SU-DHL-6 (cell line): ENCODE data around the gene PDIA5.

ENCODE experiments used
- H2AFZ ChIP-seq: fragments of 200-600 bp; sonication (generic); 2 replicates; pipeline ENCODE4 v1.6.1; 2014; ENCODE audit warnings: low read depth, mild to moderate bottlenecking, moderate library complexity, mixed read lengths, antibody characterized with exemption, low read length; ENCODE audit not compliant: severe bottlenecking
- H3F3A ChIP-seq: fragments of 200-600 bp; shearing (Covaris generic); 2 replicates; pipeline ENCODE4 v1.6.0; 2016; ENCODE audit warnings: antibody characterized with exemption, mild to moderate bottlenecking; ENCODE audit not compliant: insufficient read depth
- H3K27ac ChIP-seq: fragments of 200-600 bp; sonication (generic); 2 replicates; pipeline ENCODE4 v1.5.1; 2016; ENCODE audit warnings: low read depth, mild to moderate bottlenecking, low read length, moderate library complexity, mixed read lengths
- H3K27me3 ChIP-seq: fragments of 200-600 bp; sonication (generic), shearing (Covaris generic); 2 replicates; pipeline ENCODE4 v1.6.0; 2014; ENCODE audit warnings: mild to moderate bottlenecking, low read length
- H3K36me3 ChIP-seq: fragments of 200-600 bp; sonication (generic); 2 replicates; pipeline ENCODE4 v1.6.1; 2014; ENCODE audit warnings: mild to moderate bottlenecking, low read length, mixed read lengths
- H3K4me2 ChIP-seq: fragments of 300-600, 200-600 bp; shearing (Covaris generic), sonication (generic); 2 replicates; pipeline ENCODE4 v1.6.0; 2014; ENCODE audit warnings: low read length, low read depth, mild to moderate bottlenecking; ENCODE audit not compliant: poor library complexity, severe bottlenecking
- H3K4me3 ChIP-seq: fragments of 200-600 bp; sonication (generic); 2 replicates; pipeline ENCODE4 v1.5.1; 2014; ENCODE audit warnings: antibody characterized with exemption, low read length, mild to moderate bottlenecking, mixed read lengths; ENCODE audit not compliant: insufficient read depth, poor library complexity, severe bottlenecking
- H3K79me2 ChIP-seq: fragments of 200-600 bp; sonication (generic); 2 replicates; pipeline ENCODE4 v1.6.1; 2014; ENCODE audit warnings: mild to moderate bottlenecking, low read length, moderate library complexity; ENCODE audit not compliant: insufficient read depth
- H3K9ac ChIP-seq: fragments of 200-600 bp; sonication (generic); 2 replicates; pipeline ENCODE4 v1.7.0; 2014; ENCODE audit warnings: mild to moderate bottlenecking, low read length
- H3K9me2 ChIP-seq: fragments of 200-600 bp; sonication (generic); replicated peaks from 2 replicates; pipeline ENCODE4 v1.6.1; 2014; ENCODE audit warnings: low read length; ENCODE audit not compliant: insufficient read depth
- H3K9me3 ChIP-seq: fragments of 200-600 bp; sonication (generic); 2 replicates; pipeline ENCODE4 v1.6.1; 2014; ENCODE audit warnings: low read length, mixed read lengths; ENCODE audit not compliant: insufficient read depth
- H4K20me1 ChIP-seq: fragments of 200-600 bp; sonication (generic); 2 replicates; pipeline ENCODE4 v1.6.1; 2014; ENCODE audit warnings: low read depth, mild to moderate bottlenecking, antibody characterized with exemption, low read length, moderate library complexity, mixed read lengths
- CTCF ChIP-seq: fragments of 200-600 bp; sonication (generic); IDR thresholded peaks from one replicate; pipeline ENCODE4 v1.5.1; 2017; ENCODE audit warnings: antibody characterized with exemption, mild to moderate bottlenecking, low read length, moderate library complexity; ENCODE audit not compliant: insufficient read depth, poor library complexity, severe bottlenecking
- EZH2phosphoT487 ChIP-seq: fragments of 200-600 bp; sonication (generic), shearing (Covaris generic); conservative IDR thresholded peaks from 2 replicates; pipeline ENCODE4 v1.6.1; 2018; ENCODE audit warnings: mild to moderate bottlenecking, antibody characterized with exemption, low read length, moderate library complexity, mixed read lengths

Gene PDIA5

DNA sequence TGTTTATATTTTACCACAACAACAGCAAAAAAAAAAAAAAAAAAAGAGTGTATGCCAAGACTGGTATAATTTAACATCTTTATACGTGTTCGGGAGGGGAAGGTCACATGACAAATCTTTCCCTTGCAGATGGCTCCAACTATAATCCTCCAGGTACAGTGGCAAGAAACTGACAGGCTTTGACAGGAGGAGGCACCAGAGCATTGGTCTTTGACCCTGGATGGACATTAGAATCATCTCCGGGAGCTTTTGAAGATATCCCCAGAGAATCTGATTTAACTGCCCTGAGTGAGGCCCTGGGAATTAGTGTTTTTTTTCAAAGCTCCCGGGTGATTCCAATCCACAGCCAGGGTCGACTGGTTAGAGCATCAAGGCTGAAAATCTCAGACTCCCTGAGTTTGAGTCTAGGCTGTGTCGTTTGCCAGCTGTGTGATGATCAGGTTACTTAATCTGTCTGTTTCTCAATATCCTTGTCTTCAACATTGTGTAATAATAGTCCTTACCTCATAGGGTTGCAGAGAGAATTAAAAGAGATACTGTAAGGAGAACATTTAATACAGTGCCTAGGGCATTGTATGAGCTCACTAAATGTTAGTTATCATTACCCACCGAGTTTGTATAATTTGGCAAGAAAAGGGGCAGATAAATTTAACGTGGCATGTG is 30.3 kb upstream of the PDIA5 start:
- no peak overlapping the region for H3K4me2 ChIP-seq
- H3K9me2 ChIP-seq: no peaks in the 10 kb centered on the region
- no peaks in the 10 kb centered on the region for H3K36me3 ChIP-seq
- H3K79me2 ChIP-seq: no peaks in the 10 kb centered on the region
- TF ChIP-seq CTCF (no peak), EZH2phosphoT487 (no peak)
- no peak overlapping the region for H2AFZ ChIP-seq
- no peaks in the 10 kb centered on the region for H3K9me3 ChIP-seq
- H3K9ac ChIP-seq: no peak overlapping the region
- H3K27ac ChIP-seq: no peak overlapping the region
- no peaks in the 10 kb centered on the region for H3K27me3 ChIP-seq
- no peaks in the 10 kb centered on the region for H4K20me1 ChIP-seq
- no peaks in the 10 kb centered on the region for H3F3A ChIP-seq
- H3K4me3 ChIP-seq: no peak overlapping the region

GRCh38 chr3:123037015-123037375 is 29.8 kb upstream of the PDIA5 start:
- no peaks in the 10 kb centered on the region for H3K79me2 ChIP-seq
- H3K4me2 ChIP-seq: no peak overlapping the region
- H3K9ac ChIP-seq: no peak overlapping the region
- no peaks in the 10 kb centered on the region for H3K9me2 ChIP-seq
- no peaks in the 10 kb centered on the region for H3K27me3 ChIP-seq
- no peak overlapping the region for H3K4me3 ChIP-seq
- no peaks in the 10 kb centered on the region for H3K9me3 ChIP-seq
- H3K27ac ChIP-seq: no peak overlapping the region
- no peak for TF ChIP-seq CTCF
- no peak for TF ChIP-seq EZH2phosphoT487
- H4K20me1 ChIP-seq: no peaks in the 10 kb centered on the region
- no peak overlapping the region for H2AFZ ChIP-seq
- H3F3A ChIP-seq: no peaks in the 10 kb centered on the region
- H3K36me3 ChIP-seq: no peaks in the 10 kb centered on the region

DNA sequence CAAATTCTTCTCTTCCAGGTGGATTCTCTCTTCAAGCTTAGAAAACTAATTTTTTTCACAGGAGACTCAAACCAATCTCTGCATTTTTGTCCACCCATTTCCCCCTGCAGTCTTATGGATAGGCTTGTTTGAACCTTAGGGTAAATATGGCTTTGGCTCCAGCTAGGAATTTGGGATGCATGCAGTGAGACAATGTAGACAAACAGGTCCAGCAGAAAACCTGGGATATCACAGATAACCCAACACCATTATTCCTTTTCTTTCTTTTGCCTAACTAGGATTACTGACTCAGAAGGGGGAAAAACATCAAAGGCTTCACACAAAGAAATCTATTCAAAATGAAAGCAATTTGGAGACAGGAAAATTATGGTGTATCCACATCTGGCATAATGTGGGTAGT is 28.1 kb upstream of the PDIA5 start:
- Histone ChIP-seq H3K9me3 (no peaks in the 10 kb centered on the region), H3K9ac (no peak overlapping the region), H3F3A (no peaks in the 10 kb centered on the region), H3K4me2 (no peak overlapping the region), H3K4me3 (no peak overlapping the region), H3K79me2 (no peaks in the 10 kb centered on the region), H4K20me1 (no peaks in the 10 kb centered on the region), H3K36me3 (no peaks in the 10 kb centered on the region), H2AFZ (no peak overlapping the region), H3K27ac (no peak overlapping the region), H3K9me2 (no peaks in the 10 kb centered on the region), H3K27me3 (no peaks in the 10 kb centered on the region)
- TF ChIP-seq CTCF: no peak
- no peak for TF ChIP-seq EZH2phosphoT487
